AG09319 (cell line): ENCODE results near the gene ZBTB16.

Experiments
- DNase-seq: peaks from one replicate; pipeline ENCODE4 v3.0.0-alpha.2; 2010; ENCODE audit warnings: low read depth; ENCODE audit errors: extremely low read depth
- CTCF ChIP-seq: IDR thresholded peaks from 2 replicates; pipeline ENCODE4 v1.5.1; 2011; ENCODE audit warnings: low read depth, mild to moderate bottlenecking, inconsistent platforms, low read length, moderate library complexity

Gene ZBTB16

GRCh38 chr11:114285599-114285998 is 226.1 kb downstream of the ZBTB16 start:
- TF ChIP-seq CTCF = no peak
- DNase-seq = no peak

- DNase-seq = no peak
- TF ChIP-seq CTCF = no peak
Observed at GRCh38 chr11:114286229-114286628, 226.7 kb downstream of the ZBTB16 start.

- DNase-seq = no peak
- no peak for TF ChIP-seq CTCF
Observed at GRCh38 chr11:114287154-114287553, 227.6 kb downstream of the ZBTB16 start.

GRCh38 chr11:114288136-114288535 is 228.6 kb downstream of the ZBTB16 start:
- DNase-seq = no peak
- TF ChIP-seq CTCF = no peak

- no peak for TF ChIP-seq CTCF
- DNase-seq = no peak
Observed at GRCh38 chr11:114289779-114290178, 230.3 kb downstream of the ZBTB16 start.

- DNase-seq = no peak
- TF ChIP-seq CTCF = no peak
Observed at GRCh38 chr11:114290503-114291235, 231.2 kb downstream of the ZBTB16 start.

GRCh38 chr11:114291381-114291780 is 231.9 kb downstream of the ZBTB16 start:
- DNase-seq = peak; percentile 20
- no peak for TF ChIP-seq CTCF
